AG09319 (cell line): ENCODE results near the gene TAC3.

ENCODE experiments used
- DNase-seq: peaks from one replicate; pipeline ENCODE4 v3.0.0-alpha.2; 2010; ENCODE audit warnings: low read depth; ENCODE audit errors: extremely low read depth
- TF ChIP-seq, protein P1 (sequence below): IDR thresholded peaks from 2 replicates; pipeline ENCODE4 v1.5.1; 2011; ENCODE audit warnings: low read depth, mild to moderate bottlenecking, inconsistent platforms, low read length, moderate library complexity

Gene TAC3

DNA sequence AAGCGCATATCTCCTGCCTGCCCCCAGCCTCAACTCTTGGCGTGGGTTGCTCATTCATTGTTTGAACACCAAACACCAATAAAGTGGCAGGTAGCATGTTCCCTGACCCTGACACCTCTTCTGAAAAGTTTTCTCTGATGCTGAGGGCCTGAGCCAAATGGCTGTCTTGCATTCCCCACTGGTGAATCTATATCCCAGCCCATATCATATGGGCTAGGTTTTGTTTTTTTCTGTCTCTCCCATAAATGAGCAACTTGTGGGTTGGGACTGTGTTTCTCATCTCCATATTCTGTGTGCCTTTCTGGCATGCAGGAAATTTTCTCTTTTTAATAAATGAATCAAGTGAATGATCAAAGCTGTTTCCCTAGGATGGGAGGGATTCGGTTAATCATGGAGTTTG is 28.6 kb upstream of the TAC3 start:
- DNase-seq: no peak
- TF ChIP-seq, protein P1, sequence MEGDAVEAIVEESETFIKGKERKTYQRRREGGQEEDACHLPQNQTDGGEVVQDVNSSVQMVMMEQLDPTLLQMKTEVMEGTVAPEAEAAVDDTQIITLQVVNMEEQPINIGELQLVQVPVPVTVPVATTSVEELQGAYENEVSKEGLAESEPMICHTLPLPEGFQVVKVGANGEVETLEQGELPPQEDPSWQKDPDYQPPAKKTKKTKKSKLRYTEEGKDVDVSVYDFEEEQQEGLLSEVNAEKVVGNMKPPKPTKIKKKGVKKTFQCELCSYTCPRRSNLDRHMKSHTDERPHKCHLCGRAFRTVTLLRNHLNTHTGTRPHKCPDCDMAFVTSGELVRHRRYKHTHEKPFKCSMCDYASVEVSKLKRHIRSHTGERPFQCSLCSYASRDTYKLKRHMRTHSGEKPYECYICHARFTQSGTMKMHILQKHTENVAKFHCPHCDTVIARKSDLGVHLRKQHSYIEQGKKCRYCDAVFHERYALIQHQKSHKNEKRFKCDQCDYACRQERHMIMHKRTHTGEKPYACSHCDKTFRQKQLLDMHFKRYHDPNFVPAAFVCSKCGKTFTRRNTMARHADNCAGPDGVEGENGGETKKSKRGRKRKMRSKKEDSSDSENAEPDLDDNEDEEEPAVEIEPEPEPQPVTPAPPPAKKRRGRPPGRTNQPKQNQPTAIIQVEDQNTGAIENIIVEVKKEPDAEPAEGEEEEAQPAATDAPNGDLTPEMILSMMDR: no peak

DNA sequence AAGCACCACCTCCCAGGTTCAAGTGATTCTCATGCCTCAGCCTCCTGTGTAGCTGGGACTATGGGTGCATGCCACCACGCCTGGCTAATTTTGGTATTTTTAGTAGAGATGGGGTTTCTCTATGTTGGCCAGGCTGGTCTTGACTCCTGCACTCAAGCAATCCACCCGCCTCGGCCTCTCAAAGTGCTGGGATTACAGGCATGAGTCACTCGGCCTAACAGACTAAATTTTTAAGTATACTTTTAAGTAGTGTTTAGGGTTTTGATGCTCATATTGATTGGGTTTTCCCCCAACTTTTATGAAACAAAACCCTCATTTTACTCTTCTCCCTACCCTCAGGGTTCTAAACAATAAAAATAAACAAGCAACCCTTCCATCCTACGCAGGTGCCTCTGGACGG is 28.1 kb upstream of the TAC3 start:
- DNase-seq: no peak
- TF ChIP-seq, protein P1: no peak

DNA sequence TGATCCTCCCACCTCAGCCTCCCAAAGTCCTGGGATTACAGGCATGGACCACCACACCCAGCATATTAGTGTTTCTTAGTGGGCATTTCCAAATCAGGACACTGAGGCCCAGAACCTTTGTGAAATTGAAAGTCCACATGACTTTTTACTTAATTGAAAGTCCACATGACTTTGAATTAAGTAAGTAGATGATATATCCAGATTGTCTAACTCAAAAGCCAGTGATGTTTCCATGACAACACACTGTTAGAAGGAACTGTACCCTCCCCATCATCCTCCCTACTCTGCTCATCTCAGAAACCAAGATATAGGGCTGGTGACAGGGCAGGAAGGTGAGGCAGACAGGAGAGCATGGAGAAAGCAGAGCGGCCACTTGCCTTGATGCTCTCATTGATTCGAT is 26.4 kb upstream of the TAC3 start:
- TF ChIP-seq, protein P1: no peak
- no peak for DNase-seq

DNA sequence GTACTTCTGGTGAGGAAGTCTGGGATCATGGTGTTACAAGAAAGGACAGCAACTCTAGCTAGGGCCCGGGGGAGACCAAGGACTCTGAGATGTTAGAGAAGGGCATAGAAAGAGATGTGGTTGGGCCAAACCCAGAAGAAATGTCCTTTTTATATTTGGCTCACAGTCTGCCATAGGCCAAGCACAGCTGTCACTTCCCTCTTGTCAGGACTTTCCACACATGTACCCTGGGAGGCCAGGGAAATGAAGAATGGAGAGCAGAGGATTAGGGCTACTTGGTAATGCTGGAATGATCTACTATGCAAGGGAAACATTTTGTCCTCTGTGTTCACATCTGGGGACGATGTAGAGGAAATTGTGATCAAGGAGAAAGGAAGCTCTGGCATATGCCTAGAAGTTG is 24.4 kb upstream of the TAC3 start:
- no peak for DNase-seq
- TF ChIP-seq, protein P1: no peak

DNA sequence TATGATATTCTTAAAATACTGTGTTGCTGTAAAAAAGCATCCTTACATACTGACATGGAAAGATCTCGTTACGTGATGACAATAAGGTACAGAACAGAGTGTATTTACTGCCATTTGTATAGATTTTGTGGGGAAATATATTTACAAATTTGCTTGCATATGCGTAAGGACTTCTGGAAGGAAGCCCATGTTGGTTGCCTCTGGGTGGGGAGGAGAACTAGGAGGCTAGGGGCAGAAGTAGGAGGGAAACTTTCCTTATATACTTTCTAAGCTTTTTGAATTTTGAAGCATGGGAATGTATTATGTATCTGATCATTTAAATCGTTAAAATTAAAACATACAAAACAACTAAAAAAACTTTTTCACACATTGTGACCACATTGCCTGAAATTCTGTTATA is 23.9 kb upstream of the TAC3 start:
- TF ChIP-seq, protein P1: no peak
- no peak for DNase-seq

DNA sequence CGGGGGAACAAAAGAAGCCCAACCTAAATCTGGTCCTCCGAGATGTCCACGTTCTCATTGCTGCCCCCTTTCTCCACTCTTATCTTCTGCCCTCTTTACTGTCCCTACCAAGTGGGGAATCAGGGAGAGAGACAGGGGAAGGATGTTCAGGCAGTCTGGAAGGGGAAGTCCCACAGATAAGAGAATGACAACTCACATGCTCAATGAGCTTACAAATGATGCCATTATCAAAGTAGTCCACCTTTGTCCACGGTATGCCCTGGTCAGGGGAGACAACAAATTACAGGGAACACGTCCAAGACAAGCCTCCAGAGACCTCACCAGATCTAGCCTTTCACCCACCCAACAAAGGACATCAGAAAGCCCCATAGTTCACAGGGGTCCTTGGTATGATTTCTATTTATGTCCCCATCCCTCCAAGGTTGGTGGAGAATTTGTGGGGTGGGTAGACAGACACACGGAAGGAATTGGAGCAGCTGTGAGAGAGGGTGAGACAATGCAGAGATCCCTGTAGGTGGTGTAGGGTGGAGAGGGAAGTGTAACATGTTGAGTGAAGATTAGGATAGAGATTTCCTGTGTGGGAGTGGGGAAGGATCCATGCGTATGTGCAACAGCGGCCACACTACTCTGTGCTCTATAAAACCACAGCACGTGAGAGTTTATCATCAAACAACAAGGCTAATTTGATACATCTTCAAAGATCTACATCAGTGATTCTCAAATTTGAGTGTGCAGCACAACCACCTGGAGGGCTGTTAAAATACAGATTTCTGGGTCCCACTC is 22.9 kb upstream of the TAC3 start:
- TF ChIP-seq, protein P1: no peak
- no peak for DNase-seq

DNA sequence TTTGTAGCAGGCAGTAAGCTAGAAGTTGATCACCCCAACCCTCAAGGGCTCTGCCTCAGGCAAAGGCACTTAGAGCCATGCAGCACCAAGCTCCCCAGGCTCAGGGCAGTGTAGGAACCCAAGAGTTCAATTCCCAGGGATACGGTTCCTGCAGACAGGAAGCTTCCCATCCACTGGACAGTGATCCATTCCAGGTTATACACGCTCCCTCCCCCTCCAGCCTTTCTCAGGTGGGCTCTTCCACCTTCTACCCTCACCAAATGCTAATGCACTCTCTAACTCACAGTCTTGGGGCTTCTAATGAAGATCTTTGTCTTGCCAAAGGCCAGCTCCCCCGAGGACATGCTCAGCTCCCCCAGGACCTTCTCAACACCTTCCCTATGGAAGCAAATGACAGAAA is 20.9 kb upstream of the TAC3 start:
- DNase-seq: no peak
- TF ChIP-seq, protein P1: no peak
